GM12801 (cell line): Measurements from ENCODE around the gene ZNF497.

Experiments
- CTCF ChIP-seq: IDR thresholded peaks from one replicate; pipeline ENCODE4 v1.5.1; 2011; ENCODE audit warnings: control low read depth; ENCODE audit not compliant: insufficient read length; ENCODE audit errors: extremely low read depth

The ZNF497 gene

DNA sequence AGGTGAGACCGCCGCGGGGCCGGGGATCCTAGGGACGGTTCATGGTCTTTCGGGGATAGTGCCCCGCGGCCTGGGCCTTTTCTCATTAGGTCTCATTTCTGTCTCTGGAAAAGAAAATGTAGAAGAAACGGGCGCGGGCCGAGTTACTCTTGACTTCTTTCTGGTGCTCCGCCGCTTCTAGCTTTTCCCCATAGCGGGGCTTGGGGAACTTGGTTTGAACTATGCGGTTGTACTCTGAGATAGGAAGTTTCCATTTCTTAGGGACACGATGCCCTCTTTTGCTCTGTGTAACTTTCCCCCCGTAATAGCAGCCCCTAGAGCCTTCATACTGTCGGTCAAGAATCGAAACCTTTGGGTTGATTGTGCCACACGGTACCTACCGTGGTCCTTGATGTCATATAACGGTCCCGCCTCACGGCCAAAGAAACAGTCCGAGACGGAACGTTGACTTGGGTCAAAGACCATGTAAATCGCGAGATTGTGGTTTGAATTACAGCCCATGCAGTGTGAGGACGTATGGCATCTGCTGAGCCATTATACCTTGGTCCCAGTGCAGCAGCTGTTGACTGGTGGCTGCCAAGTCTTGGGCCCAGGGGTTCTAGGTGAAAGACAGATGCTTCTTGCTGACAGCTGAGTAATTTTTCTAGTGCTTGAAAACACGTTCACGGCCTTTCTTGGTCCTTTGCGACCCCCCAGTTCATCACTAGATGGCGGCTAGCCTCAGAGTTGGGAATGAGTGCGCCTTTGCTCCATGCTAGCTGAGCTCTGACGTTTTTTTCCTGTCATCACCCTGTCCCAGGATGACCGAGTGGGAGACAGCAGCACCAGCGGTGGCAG lies 25.0 kb upstream of the ZNF497 start:
- no peak for TF ChIP-seq CTCF

- TF ChIP-seq CTCF: no peak
Measured at GRCh38 chr19:58386576-58387337, 24.2 kb upstream of the ZNF497 start, which contains the start of gene RPS5. TSS of gene RPS5 (plus strand) at chr19:58387269. CDS start at chr19:58388138, 869 bp downstream.

DNA sequence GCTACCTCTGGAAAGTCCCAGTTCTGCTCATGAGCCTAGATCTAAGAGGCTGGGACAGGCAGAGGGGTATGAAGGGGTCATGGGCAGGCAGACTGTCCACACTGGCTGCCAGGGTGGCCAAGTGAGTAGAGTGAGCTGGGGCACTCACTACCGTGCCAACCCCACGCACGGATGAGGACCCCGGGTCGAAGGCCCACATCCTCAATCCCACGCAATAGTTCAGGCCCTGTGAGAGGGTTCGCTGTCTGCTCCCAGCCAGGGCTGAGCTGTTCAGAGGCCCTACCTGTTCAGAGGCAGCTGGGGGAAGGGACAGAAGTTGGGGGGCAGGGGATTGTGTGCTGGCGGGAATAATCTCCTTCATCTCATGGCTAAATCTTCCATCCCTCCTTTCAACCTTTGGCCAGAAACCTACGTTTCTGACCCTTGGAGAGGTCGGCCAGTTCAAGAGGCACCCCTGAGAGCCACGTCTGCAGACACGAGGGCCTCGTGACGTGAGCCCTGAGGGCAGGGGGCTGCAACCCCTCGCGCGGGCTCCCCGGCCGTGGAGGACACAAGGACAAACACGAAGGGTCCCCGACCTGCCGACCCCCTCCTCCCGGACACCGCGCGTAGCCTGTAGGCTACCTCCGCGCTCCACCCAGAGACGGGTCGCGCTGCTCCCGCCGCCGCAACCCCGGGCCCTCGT lies 23.5 kb upstream of the ZNF497 start:
- TF ChIP-seq CTCF: no peak

DNA sequence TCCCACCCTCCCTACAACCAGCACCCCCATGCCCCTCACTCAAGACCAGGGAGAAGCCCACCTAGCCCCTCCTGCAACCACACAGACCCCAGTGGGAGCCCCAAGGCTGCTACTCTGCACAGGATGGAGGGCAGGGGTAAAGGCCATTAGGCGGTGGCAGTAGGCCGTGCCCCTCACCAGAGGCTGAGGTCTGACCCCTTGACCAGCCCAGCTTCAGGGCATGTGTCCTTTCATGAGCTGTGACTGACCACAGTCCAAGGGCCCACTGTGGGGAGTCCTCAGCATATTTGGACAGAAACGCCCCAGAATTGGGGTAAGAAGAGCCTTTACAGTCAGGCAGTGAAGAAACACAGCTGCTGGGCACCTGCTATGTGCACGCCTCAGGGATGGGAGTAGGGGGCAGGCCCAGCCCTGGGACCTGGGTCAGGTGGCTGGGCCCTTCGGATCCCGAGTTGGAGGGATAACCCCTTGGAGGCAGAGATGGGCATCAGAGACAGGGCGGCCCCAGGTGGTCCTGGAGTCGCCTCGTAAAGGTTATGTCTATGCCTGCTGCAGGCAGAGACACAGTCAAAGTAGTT lies 22.9 kb upstream of the ZNF497 start:
- TF ChIP-seq CTCF: no peak

DNA sequence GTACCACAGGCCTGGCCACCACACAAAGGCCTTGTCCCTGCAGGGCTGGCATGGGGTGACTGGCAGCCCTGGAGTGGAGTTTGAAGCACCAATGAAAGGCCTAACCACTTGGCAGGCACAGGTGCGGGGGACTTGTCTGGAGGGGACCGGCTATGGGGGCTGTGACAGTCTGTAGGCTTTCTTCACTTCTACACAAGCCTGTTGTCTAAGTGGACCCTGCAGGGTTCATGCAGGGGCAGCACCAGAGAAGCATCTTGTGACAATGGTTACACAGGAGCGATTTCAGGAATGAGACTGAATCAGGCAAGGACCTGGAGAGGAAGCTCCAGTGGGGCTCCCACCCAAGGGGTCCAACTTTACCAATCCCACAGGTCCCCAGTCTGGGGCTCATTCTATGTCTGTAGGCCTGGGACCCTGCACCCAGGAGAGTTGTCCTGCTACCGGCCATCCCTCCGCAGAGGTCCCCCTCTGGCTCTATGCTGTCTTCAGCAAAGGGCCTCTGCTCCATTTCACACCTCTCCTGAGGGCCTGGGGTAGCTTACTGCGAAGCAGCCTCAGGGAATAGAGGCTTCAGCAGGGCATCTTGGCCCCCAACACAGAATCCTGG lies 20.5 kb upstream of the ZNF497 start:
- no peak for TF ChIP-seq CTCF

DNA sequence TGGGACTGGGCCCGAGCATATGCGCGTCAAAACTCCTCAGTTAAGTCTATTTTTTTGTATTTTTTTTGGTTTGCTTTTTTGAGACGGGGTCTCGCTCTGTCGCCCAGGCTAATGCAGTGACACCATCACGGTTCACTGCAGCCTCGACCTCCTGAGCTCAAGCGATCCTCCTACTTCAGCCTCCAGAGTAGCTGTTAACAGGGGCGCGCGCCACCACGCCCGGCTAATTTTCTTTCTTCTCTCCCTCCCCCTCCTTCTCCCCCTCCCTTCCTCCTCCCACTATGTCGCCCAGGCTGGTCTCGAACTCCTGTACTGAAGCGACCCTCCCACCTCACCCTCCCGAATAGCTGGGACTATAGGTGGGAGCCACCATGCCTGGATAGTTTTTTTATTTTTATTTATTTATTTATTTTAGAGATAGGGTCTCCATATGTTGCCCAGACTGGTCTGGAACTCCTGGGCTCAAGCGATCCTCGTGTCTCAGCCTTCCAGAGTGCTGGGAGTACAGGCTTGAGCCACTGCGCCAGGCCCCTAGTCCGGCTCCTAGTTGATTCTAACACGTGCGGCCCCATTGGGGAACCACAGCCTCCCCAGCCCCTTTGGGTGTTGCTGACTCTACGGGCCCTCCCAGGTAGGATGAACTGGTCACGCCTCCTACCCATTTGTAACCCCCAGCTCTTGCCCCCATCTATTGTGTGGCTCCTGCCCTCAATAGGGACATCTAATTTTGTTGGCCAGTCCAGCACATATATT lies 19.1 kb upstream of the ZNF497 start:
- no peak for TF ChIP-seq CTCF
